DLD1 (cell line): ENCODE measurements around the gene SNX7.

ENCODE experiments used
- in situ Hi-C: cut with HindIII; loops from 2 replicates; pipeline ENCODE4 v1.10.0; 2017; ENCODE audit warnings: low sequenced_read_pairs

SNX7 gene

DNA sequence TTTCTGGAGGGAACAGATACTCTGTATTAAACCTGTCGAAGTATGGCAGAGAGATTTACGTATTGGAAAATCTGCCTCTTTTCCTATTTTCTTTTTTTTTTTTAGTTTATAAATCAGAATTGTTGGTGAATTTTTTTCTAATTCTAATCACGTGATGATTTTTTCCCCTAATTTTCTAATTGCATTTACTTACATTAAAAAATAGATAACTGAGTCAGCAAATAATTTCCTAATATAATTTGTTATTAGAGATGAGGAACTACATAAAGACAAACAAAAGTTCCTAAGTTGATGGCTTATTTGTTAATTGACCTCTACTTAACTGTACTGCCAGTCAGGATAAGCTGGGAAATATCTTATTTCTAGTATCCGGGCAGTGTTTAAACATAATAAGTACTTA, 34.6 kb downstream of the SNX7 start:
- in situ Hi-C loops: no loop called here

GRCh38 chr1:98697781-98698180, 36.3 kb downstream of the SNX7 start:
- in situ Hi-C loops: no loop called here

- in situ Hi-C loops: no loop called here
Measured at GRCh38 chr1:98698625-98699024, 37.1 kb downstream of the SNX7 start.

- in situ Hi-C loops: no loop called here
Measured at GRCh38 chr1:98700228-98700627, 38.7 kb downstream of the SNX7 start.

DNA sequence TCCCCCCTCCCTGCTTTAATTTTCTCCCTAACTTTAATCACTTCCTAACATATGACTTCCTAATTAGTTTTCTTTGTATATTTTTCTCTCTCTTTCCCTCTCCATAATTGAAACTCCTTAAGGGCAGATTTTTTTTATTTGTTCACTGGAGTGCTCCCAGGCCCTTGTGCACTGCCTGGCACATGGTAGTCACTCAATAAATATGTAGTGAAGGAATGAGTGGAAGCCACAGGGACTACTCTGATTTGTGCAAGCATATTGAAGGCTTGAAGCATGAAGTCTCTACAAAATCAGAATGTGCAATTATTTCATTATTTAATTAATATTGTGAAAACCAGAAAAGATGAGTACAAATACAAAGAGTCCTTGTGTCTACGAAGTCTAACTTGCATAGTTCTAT, 41.5 kb downstream of the SNX7 start:
- in situ Hi-C loops: no loop called here

DNA sequence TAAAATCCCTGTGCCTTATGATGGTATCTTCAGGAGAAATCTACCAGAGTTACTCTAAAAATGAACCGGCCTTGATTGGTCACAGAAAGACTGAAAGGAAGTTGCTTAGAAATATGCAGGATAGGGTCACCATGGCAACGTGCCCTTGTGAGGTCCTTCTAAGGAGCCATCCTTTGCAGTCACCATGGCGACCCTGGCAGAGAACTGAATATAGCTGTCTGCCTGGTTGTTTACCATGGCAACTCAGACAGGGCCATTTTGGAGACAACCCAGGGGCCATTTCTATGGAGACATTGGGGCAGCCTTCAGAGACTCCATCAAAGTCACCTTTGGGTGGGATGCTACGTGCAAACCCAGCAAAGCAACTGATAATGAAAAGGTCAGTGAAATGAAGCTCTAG, 43.0 kb downstream of the SNX7 start:
- in situ Hi-C loops: no loop called here

DNA sequence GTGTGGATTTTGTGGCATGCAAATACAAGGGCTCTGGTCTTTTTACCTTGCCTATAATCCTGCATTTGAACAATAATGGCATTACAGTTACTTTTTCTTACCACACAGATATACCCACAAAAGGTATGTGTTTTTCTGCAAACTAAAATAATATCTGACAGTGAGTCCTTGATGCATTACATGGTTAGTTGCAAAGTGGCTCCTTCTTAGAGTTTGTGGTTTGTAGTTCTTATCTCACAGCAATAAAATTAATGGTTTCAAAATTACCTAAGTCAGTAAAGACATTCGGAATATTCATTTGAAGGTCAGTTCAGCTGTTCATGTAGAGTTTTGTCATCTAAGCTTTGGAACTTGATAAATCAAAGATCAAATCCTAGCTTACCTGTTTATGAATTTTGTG, 43.5 kb downstream of the SNX7 start:
- in situ Hi-C loops: no loop called here

- in situ Hi-C loops: no loop called here
Measured at GRCh38 chr1:98705591-98705990, 44.1 kb downstream of the SNX7 start.

- in situ Hi-C loops: no loop called here
Measured at GRCh38 chr1:98706173-98706843, 44.8 kb downstream of the SNX7 start.

DNA sequence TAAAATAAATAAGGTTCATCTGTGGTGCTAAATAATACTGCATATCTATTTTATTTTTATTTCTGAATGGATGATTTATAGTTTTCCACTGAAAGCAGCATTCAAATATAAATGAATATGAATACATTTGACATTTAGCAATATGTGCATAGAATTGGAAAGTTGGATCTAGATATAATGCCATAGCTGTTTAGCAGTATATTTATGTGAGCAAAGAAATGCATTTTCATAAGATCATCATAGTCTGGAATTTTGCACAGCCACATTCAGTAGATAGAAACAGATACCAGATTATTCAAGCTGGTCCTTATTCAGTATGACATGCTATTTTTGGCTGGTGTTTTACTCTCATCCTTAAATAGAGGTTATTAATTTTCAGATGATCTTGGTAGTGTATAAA, 46.0 kb downstream of the SNX7 start:
- in situ Hi-C loops: no loop called here

- in situ Hi-C loops: no loop called here
Measured at GRCh38 chr1:98709906-98710305, 48.4 kb downstream of the SNX7 start.

- in situ Hi-C loops: no loop called here
Measured at GRCh38 chr1:98723574-98723973, 62.1 kb downstream of the SNX7 start.

GRCh38 chr1:98732985-98733781, 71.7 kb downstream of the SNX7 start:
- in situ Hi-C loops: no loop called here

- in situ Hi-C loops: no loop called here
Measured at GRCh38 chr1:98733782-98734112, 72.2 kb downstream of the SNX7 start.

DNA sequence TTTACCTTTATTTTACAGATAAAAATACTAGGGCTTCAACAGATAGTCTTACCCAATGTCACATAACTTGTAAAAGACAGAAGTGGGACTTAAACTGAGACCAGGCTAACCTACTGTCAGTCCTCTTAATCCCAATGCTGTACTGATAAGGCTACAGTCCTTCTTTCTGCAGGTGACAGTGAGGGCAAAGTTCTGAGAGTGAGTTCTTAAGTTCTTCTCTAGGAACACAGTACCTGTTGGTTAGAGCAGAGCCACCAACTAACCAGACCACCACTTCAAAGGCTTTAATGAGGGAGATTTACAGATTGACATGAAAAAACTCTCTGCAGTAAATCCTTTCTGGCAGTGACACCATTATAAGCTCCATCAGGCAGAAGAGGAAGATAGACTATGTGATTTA, 74.2 kb downstream of the SNX7 start:
- in situ Hi-C loops: no loop called here

GRCh38 chr1:98737835-98738234, 76.3 kb downstream of the SNX7 start:
- in situ Hi-C loops: no loop called here

- in situ Hi-C loops: no loop called here
Measured at GRCh38 chr1:98739762-98740161, 78.2 kb downstream of the SNX7 start.

- in situ Hi-C loops: no loop called here
Measured at GRCh38 chr1:98741164-98741563, 79.6 kb downstream of the SNX7 start.

DNA sequence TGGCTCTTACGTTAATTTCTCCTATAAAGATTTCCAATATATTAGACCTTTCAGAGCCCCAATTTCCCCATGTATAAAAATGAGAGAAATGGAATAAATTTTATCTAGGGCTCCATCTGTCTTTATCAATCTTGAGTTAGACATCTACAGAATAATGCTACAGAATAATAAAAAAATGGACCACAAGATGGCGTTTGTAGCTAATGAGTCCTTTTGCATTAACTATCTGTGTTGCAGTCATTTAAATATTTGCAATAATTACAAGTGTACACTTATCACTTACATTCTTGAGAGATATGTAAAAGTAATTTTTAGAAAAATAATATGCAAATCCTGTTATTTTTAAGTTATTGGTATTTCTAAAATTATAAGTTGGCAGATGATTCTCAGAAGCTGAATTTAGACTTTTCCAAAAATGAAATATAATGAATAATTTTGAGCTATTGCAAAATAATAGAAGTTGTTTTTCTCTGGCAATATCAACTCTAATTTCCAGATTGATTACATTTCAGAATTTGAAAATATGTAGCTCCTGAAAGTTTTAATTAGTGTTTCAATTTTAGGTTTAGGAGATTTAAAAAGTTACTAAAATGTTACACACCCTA, 87.7 kb downstream of the SNX7 start:
- in situ Hi-C loops: no loop called here

DNA sequence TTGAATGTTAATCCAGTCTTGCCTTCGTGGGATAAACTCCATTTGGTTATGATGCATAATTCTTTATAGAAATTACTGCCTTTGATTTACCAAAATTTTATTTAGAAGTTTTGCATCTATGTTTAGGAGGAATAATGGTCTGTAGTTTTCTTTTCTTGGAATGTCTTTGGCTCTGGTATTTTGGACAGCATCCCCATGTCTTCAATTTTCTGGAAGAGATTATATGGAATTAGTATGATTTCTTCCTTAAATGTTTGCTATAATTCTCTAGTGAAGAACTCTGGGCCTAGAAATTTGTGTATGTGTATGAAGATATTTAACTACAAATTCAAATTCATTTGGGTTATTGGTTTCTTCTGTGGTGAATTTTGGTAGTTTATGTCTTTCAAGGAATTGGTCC, 92.7 kb downstream of the SNX7 start:
- in situ Hi-C loops: no loop called here

GRCh38 chr1:98761219-98761865, 99.8 kb downstream of the SNX7 start:
- in situ Hi-C loops: no loop called here
